HepG2 (cell line): ENCODE data around the gene C1S. TPM values are rescaled to one million over a fixed set of nuclear protein-coding genes. Genes with fewer than 3 reads are reported as not detected.
A peak's percentile ranks its signal among the peaks of the same experiment; 100 is the strongest.

Source experiments
- ATAC-seq: fragments of 200-7000 bp; cut with Tn5 transposase; 3 replicates; pipeline ENCODE4 v1.9.1; 2020; ENCODE audit warnings: mild to moderate bottlenecking, moderate library complexity
- BruUV-seq: library from RNA; stranded (reverse); fragments of 400-500 nt; replicated peaks from 2 replicates; lab custom pipeline; 2021; lab: Mats Ljungman, UMichigan
- CTCF ChIA-PET: fragments of 300-600 bp; formaldehyde crosslinking; extraction: SDS; loops from one replicate; lab custom pipeline; 2021; ENCODE audit warnings: low total read pairs, inconsistent platforms, low intra/inter-chr PET ratio; lab: Yijun Ruan, JAX
- POLR2A ChIA-PET: fragments of 350-600 bp; sonication (Branson Sonifier 250); formaldehyde crosslinking; loops from one replicate; lab custom pipeline; 2020; ENCODE audit warnings: antibody characterized with exemption, inconsistent platforms; lab: Yijun Ruan, JAX
- DNase-seq: peaks from one replicate; pipeline ENCODE4 v3.0.0-alpha.2; 2015; ENCODE audit warnings: low spot score
- FAIRE-seq: peaks from 3 replicates; lab custom pipeline; 2011; peaks lifted over from hg19 to GRCh38; lab: Jason Lieb, UNC
- H2AFZ ChIP-seq: one replicate; pipeline ENCODE4 v1.6.1; 2011; ENCODE audit warnings: low read length, inconsistent platforms
- H3K27ac ChIP-seq: fragments of 300-600 bp; 3 replicates; pipeline ENCODE4 v1.8.0; 2011; ENCODE audit warnings: mixed run types, mild to moderate bottlenecking, mixed read lengths, low read length, inconsistent platforms; ENCODE audit not compliant: insufficient read depth; ENCODE audit errors: extremely low read length
- H3K27me3 ChIP-seq, 2 experiments: fragments of 200-600 bp in 1 of 2; 2 replicates in 1 of 2; 3 replicates in 1 of 2; pipeline versions ENCODE4 v1.6.0 to v1.8.0; 2011; ENCODE audit warnings: low read length in 2 of 2, mild to moderate bottlenecking in 2 of 2, moderate library complexity in 2 of 2, inconsistent platforms in 1 of 2; ENCODE audit not compliant: insufficient read depth in 2 of 2, control insufficient read depth in 1 of 2
- H3K36me3 ChIP-seq, 2 experiments: fragments of 200-600 bp in 1 of 2; replicated peaks in 1 of 2; 2 replicates in 1 of 2; 3 replicates in 1 of 2; pipeline versions ENCODE4 v1.5.1 to v1.8.0; 2011; ENCODE audit warnings: low read length in 2 of 2, inconsistent platforms in 1 of 2; ENCODE audit not compliant: insufficient read depth in 2 of 2, control insufficient read depth in 1 of 2
- H3K4me1 ChIP-seq: 2 replicates; pipeline ENCODE4 v1.5.1; 2012; ENCODE audit warnings: low read length, inconsistent platforms; ENCODE audit not compliant: insufficient read depth
- H3K4me2 ChIP-seq: 2 replicates; pipeline ENCODE4 v1.6.0; 2011; ENCODE audit warnings: low read depth, low read length, inconsistent platforms
- H3K4me3 ChIP-seq, 3 experiments: fragments of 200-600 bp in 1 of 3; sonication (generic), shearing (Covaris generic) in 1 of 3; replicated peaks in 1 of 3; 2 replicates each; pipeline ENCODE4 v1.5.1; 2011 to 2016; ENCODE audit warnings: low read length in 3 of 3, inconsistent platforms in 2 of 3, low read depth in 2 of 3, mild to moderate bottlenecking in 2 of 3, control low read depth in 1 of 3, mixed read lengths in 1 of 3; ENCODE audit not compliant: insufficient read depth in 1 of 3
- H3K79me2 ChIP-seq: one replicate; pipeline ENCODE4 v1.6.1; 2011; ENCODE audit warnings: low read length, inconsistent platforms; ENCODE audit not compliant: insufficient read depth
- H3K9ac ChIP-seq: 2 replicates; pipeline ENCODE4 v1.6.0; 2011; ENCODE audit warnings: mild to moderate bottlenecking, low read depth, low read length, inconsistent platforms; ENCODE audit not compliant: insufficient read depth
- H3K9me3 ChIP-seq: 2 replicates; pipeline ENCODE4 v1.5.1; 2012; ENCODE audit warnings: mild to moderate bottlenecking, low read length
- H4K20me1 ChIP-seq: 2 replicates; pipeline ENCODE4 v1.6.0; 2011; ENCODE audit warnings: inconsistent platforms, mild to moderate bottlenecking, low read length, moderate library complexity; ENCODE audit not compliant: insufficient read depth
- ATF6 ChIP-seq: sonication (generic); formaldehyde crosslinking; conservative IDR thresholded peaks from 2 replicates; pipeline ENCODE4 v1.4.0; 2020; ENCODE audit warnings: missing genetic modification reagents
- CSRNP2 ChIP-seq: sonication (generic); formaldehyde crosslinking; conservative IDR thresholded peaks from 2 replicates; pipeline ENCODE4 v1.8.0; 2022; ENCODE audit warnings: low read depth, missing genetic modification reagents
- HNF4G ChIP-seq, 2 experiments: sonication (generic) in 1 of 2; formaldehyde crosslinking in 1 of 2; IDR thresholded peaks; 2 replicates each; pipeline versions ENCODE4 v1.4.0 to v1.6.1; 2011 to 2020; ENCODE audit warnings: borderline replicate concordance in 2 of 2, low read depth in 2 of 2, mild to moderate bottlenecking in 2 of 2, low read length in 1 of 2, missing genetic modification reagents in 1 of 2, moderate library complexity in 1 of 2
- KAT7 ChIP-seq: IDR thresholded peaks from 2 replicates; pipeline ENCODE4 v1.6.1; 2018; ENCODE audit warnings: borderline replicate concordance, missing compliant biosample characterization
- THYN1 ChIP-seq: sonication (generic); formaldehyde crosslinking; IDR thresholded peaks from 2 replicates; pipeline ENCODE4 v1.8.1; 2023; ENCODE audit warnings: low read depth, mild to moderate bottlenecking, moderate library complexity, missing genetic modification reagents, borderline replicate concordance
- ZNF687 ChIP-seq: sonication (generic); formaldehyde crosslinking; IDR thresholded peaks from 2 replicates; pipeline ENCODE4 v1.5.1; 2020; ENCODE audit warnings: mild to moderate bottlenecking, missing genetic modification reagents, moderate library complexity
- WGBS: methylation state at CpG from one replicate; pipeline ENCODE4 v1.1.6; 2017; ENCODE audit warnings: low lambda C conversion rate; 5-methylcytosine and 5-hydroxymethylcytosine counted together
- in situ Hi-C: cut with HindIII; loops from 2 replicates; pipeline ENCODE4 v1.10.0; 2017; ENCODE audit warnings: low pct_unique_long_range_greater_than_20kb; ENCODE audit not compliant: extremely low pct_ligation_motif_present
- intact Hi-C: fragments of 100-400 bp; cut with micrococcal nuclease; formaldehyde crosslinking; loops from one replicate; pipeline ENCODE4 v1.10.0; 2022; ENCODE audit not compliant: unreplicated experiment
- polyA plus RNA-seq, 8 experiments: library from polyadenylated mRNA; depleted of rRNA in 3 of 8; stranded (reverse) in 7 of 8; unstranded in 1 of 8; fragments of >200 nt; fragmentation: Illumina TruSeq in 4 of 8; extraction: Trizol in 4 of 8; gene quantifications; 2 replicates each; pipeline versions ENCODE4 v1.2.1 to v1.2.3, GENCODE V29; 2011 to 2016; ENCODE audit warnings: low read depth in 4 of 8, missing spikeins in 1 of 8, mixed read lengths in 1 of 8; ENCODE audit not compliant: insufficient read depth in 1 of 8
- total RNA-seq, 5 experiments: library from RNA; depleted of rRNA; stranded (reverse); fragments of >200 nt; fragmentation: Illumina TruSeq; extraction: Trizol; gene quantifications; 2 replicates each; pipeline ENCODE4 v1.2.3, GENCODE V29; 2016; ENCODE audit warnings: low read depth in 1 of 5
- TF ChIP-seq, protein P1 (sequence below): sonication (generic); formaldehyde crosslinking; IDR thresholded peaks from 2 replicates; pipeline ENCODE4 v1.4.0; 2020; ENCODE audit warnings: missing genetic modification reagents

C1S gene
- total and polyA plus RNA-seq, 2 of the 13 experiments (the other 11 are each of a cell fraction or from before 2014, with no cell fraction given): 14.5 to 18.2 TPM

- no peak overlapping the region for H2AFZ ChIP-seq
- H3K4me3 ChIP-seq: no peak overlapping the region
- WGBS: 6% methylated on average over 3 of the region's 3 CpGs
- H4K20me1 ChIP-seq: no peaks in the 10 kb centered on the region
- H3K9me3 ChIP-seq: no peaks in the 10 kb centered on the region
- ChIA-PET CTCF (no interaction called here), POLR2A (interaction anchor here (0.9 to 2.0 kb wide), 4 partner anchors 9 to 114 kb away, joined by 3 to 14 read pairs (median 7); partner anchors contain the start of genes C12orf57, C1RL and RNU7-1)
- BruUV-seq: no TSS peak
- FAIRE-seq (peak; percentile 63), ATAC-seq (no peak; the same call in 2 of the 3 replicates), DNase-seq (peak; percentile 53)
- in situ Hi-C loops (loop anchor here (5.0 kb wide), 1 partner anchor 34 kb away; the partner anchor contains the start of gene C1R), intact Hi-C loops (no loop called here)
- peaks cover 64% of the 10 kb centered on the region for H3K4me1 ChIP-seq
- no peaks in the 10 kb centered on the region for H3K27me3 ChIP-seq
- H3K9ac ChIP-seq: no peak overlapping the region
- no peak overlapping the region for H3K27ac ChIP-seq
- no peaks in the 10 kb centered on the region for H3K79me2 ChIP-seq
- H3K4me2 ChIP-seq: no peak overlapping the region
- no peaks in the 10 kb centered on the region for H3K36me3 ChIP-seq
- TF ChIP-seq ZNF687 (CRISPR knock-in tag) (peak; percentile 22; the same call in 1 of the 2 replicates), KAT7 (CRISPR knock-in tag) (no peak), THYN1 (no peak), CSRNP2 (CRISPR knock-in tag) (no peak), HNF4G (IDR thresholded peaks at IDR 0.05; ENCODE audit: borderline replicate concordance, low read depth, low read length) (peak; percentile 7; the same call in 1 of the 2 replicates), HNF4G (CRISPR knock-in tag; IDR thresholded peaks at IDR 0.05; ENCODE audit: borderline replicate concordance, low read depth) (no peak), ATF6 (CRISPR knock-in tag) (no peak)
- TF ChIP-seq, protein P1, sequence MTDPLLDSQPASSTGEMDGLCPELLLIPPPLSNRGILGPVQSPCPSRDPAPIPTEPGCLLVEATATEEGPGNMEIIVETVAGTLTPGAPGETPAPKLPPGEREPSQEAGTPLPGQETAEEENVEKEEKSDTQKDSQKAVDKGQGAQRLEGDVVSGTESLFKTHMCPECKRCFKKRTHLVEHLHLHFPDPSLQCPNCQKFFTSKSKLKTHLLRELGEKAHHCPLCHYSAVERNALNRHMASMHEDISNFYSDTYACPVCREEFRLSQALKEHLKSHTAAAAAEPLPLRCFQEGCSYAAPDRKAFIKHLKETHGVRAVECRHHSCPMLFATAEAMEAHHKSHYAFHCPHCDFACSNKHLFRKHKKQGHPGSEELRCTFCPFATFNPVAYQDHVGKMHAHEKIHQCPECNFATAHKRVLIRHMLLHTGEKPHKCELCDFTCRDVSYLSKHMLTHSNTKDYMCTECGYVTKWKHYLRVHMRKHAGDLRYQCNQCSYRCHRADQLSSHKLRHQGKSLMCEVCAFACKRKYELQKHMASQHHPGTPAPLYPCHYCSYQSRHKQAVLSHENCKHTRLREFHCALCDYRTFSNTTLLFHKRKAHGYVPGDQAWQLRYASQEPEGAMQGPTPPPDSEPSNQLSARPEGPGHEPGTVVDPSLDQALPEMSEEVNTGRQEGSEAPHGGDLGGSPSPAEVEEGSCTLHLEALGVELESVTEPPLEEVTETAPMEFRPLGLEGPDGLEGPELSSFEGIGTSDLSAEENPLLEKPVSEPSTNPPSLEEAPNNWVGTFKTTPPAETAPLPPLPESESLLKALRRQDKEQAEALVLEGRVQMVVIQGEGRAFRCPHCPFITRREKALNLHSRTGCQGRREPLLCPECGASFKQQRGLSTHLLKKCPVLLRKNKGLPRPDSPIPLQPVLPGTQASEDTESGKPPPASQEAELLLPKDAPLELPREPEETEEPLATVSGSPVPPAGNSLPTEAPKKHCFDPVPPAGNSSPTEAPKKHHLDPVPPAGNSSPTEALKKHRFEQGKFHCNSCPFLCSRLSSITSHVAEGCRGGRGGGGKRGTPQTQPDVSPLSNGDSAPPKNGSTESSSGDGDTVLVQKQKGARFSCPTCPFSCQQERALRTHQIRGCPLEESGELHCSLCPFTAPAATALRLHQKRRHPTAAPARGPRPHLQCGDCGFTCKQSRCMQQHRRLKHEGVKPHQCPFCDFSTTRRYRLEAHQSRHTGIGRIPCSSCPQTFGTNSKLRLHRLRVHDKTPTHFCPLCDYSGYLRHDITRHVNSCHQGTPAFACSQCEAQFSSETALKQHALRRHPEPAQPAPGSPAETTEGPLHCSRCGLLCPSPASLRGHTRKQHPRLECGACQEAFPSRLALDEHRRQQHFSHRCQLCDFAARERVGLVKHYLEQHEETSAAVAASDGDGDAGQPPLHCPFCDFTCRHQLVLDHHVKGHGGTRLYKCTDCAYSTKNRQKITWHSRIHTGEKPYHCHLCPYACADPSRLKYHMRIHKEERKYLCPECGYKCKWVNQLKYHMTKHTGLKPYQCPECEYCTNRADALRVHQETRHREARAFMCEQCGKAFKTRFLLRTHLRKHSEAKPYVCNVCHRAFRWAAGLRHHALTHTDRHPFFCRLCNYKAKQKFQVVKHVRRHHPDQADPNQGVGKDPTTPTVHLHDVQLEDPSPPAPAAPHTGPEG (CRISPR knock-in tag): no peak
Measured at GRCh38 chr12:7058163-7058845, 2.2 kb upstream of the C1S start.
